ENCODE results near the gene METTL15. TPM values are rescaled to one million over a fixed set of nuclear protein-coding genes. Genes with fewer than 3 reads are reported as not detected.

The METTL15 gene
- 9.4 and 13.4 TPM in 2 replicates for total RNA-seq

GRCh38 chr11:28107750-28108618, at the start of gene METTL15, which contains the start of gene KIF18A:
Gene METTL15 (plus strand): TSS chr11:28108388. CDS start chr11:28113335, 4,947 bp downstream.
Gene KIF18A (minus strand): TSS chr11:28108156. CDS start chr11:28097947, 10,209 bp downstream.

Other genes with a start within 250 kb of the METTL15 start
- 18.0 and 20.7 TPM in 2 replicates for gene KIF18A, start 232 bp upstream of the METTL15 start, total RNA-seq

Measured in bronchus fibroblast of lung (primary cell).